DND-41 (cell line): ENCODE measurements around the gene SPAG4.

Source experiments
- CTCF ChIP-seq: IDR thresholded peaks from 2 replicates; pipeline ENCODE4 v1.5.1; 2012; ENCODE audit warnings: borderline replicate concordance, low read length, moderate library complexity, mild to moderate bottlenecking; ENCODE audit not compliant: poor library complexity, severe bottlenecking; ENCODE audit errors: extremely low read depth
- EZH2 ChIP-seq: IDR thresholded peaks from 3 replicates; pipeline ENCODE4 v1.6.1; 2012; ENCODE audit warnings: borderline replicate concordance, low read depth, mild to moderate bottlenecking, moderate library complexity, low read length, inconsistent platforms; ENCODE audit not compliant: severe bottlenecking

- no peak for TF ChIP-seq CTCF
- TF ChIP-seq EZH2 = no peak
Observed at GRCh38 chr20:35661908-35662307, 46.3 kb downstream of the SPAG4 start.
